Astrocyte of the cerebellum (primary cell): ENCODE results near the gene CNST.
"Not testable (repeated sequence)": the region's sequence is repeated elsewhere in the genome, so short reads cannot be mapped to it uniquely, and the experiment has no call there.

Experiments
- DNase-seq: peaks from one replicate; pipeline ENCODE4 v3.0.0-alpha.2; 2011; ENCODE audit warnings: low read depth
- H3K4me3 ChIP-seq: 2 replicates; pipeline ENCODE4 v1.5.1; 2011; ENCODE audit warnings: mild to moderate bottlenecking, low read depth, low read length, moderate library complexity
- CTCF ChIP-seq: IDR thresholded peaks from 2 replicates; pipeline ENCODE4 v1.5.1; 2012; ENCODE audit warnings: low read length, low read depth, moderate library complexity, mild to moderate bottlenecking; ENCODE audit errors: missing control alignments
- in situ Hi-C: cut with HindIII; loops from 2 replicates; pipeline ENCODE4 v1.10.0; 2017; ENCODE audit warnings: low sequenced_read_pairs

CNST gene

GRCh38 chr1:246708166-246708565, 141.9 kb downstream of the CNST start:
- DNase-seq, result no peak
- H3K4me3 ChIP-seq, result no peak overlapping the region
- no peak for TF ChIP-seq CTCF
- in situ Hi-C loops, result no loop called here

GRCh38 chr1:246709196-246709595, 142.9 kb downstream of the CNST start:
- TF ChIP-seq CTCF, result no peak
- no peak overlapping the region for H3K4me3 ChIP-seq
- DNase-seq, result no peak
- in situ Hi-C loops, result no loop called here

GRCh38 chr1:246709835-246710234, 143.6 kb downstream of the CNST start:
- no peak overlapping the region for H3K4me3 ChIP-seq
- DNase-seq, result no peak
- no peak for TF ChIP-seq CTCF
- in situ Hi-C loops, result no loop called here

- TF ChIP-seq CTCF, result no peak
- no peak for DNase-seq
- no peak overlapping the region for H3K4me3 ChIP-seq
- in situ Hi-C loops, result no loop called here
Observed at GRCh38 chr1:246711548-246712003, 145.3 kb downstream of the CNST start.

GRCh38 chr1:246712428-246712827, 146.2 kb downstream of the CNST start:
- in situ Hi-C loops, H3K4me3 ChIP-seq: not testable (repeated sequence)

More at GRCh38 chr1:246712428-246712827, 146.2 kb downstream of the CNST start:
- not testable (repeated sequence) for DNase-seq
